Upper lobe of left lung (tissue), 6 donors: Measurements from ENCODE around the gene AFAP1. TPM values are rescaled to one million over a fixed set of nuclear protein-coding genes. Genes with fewer than 3 reads are reported as not detected.

ENCODE experiments used
- ATAC-seq, 2 donors: fragments of 200-7000 bp; cut with Tn5 transposase; one replicate each; pipeline ENCODE4 v1.9.1; 2022; ENCODE audit warnings: mild to moderate bottlenecking in 2 of 2, moderate library complexity in 2 of 2; ENCODE audit not compliant: low FRiP score in 2 of 2
- DNase-seq, 2 donors: peaks; one replicate each; pipeline ENCODE4 v3.0.0-alpha.2; 2019 to 2020
- H3K27ac ChIP-seq, 4 donors: fragments of 200-600 bp; sonication (generic); one replicate each; pipeline ENCODE4 v1.5.1; 2016 to 2019
- H3K27me3 ChIP-seq, 4 donors: fragments of 200-600 bp; sonication (generic); one replicate each; pipeline ENCODE4 v1.5.1; 2017 to 2019
- H3K36me3 ChIP-seq, 4 donors: fragments of 200-600 bp; sonication (generic); one replicate each; pipeline ENCODE4 v1.5.1; 2016 to 2019
- H3K4me1 ChIP-seq, 4 donors: fragments of 200-600 bp; sonication (generic); one replicate each; pipeline ENCODE4 v1.5.1; 2018 to 2019
- H3K4me3 ChIP-seq, 4 donors: fragments of 200-600 bp; sonication (generic); one replicate each; pipeline ENCODE4 v1.5.1; 2017 to 2019; ENCODE audit warnings: mild to moderate bottlenecking in 2 of 4, moderate library complexity in 1 of 4
- H3K9me3 ChIP-seq, 4 donors: fragments of 200-600 bp; sonication (generic); one replicate each; pipeline ENCODE4 v1.5.1; 2018 to 2019
- EP300 ChIP-seq, 4 donors: sonication (generic); formaldehyde crosslinking; IDR thresholded peaks; one replicate each; pipeline ENCODE4 v1.5.1; 2017; ENCODE audit warnings: antibody characterized with exemption in 4 of 4, control low read depth in 2 of 4
- POLR2A ChIP-seq, 4 donors: fragments of 450-650 bp; IDR thresholded peaks; one replicate each; pipeline ENCODE4 v1.5.1; 2016 to 2017; ENCODE audit warnings: antibody characterized with exemption in 4 of 4, mild to moderate bottlenecking in 2 of 4
- POLR2AphosphoS5 ChIP-seq, 2 donors: sonication (generic); formaldehyde crosslinking; IDR thresholded peaks; one replicate each; pipeline ENCODE4 v1.5.1; 2017; ENCODE audit warnings: antibody characterized with exemption in 2 of 2
- WGBS, 2 donors: methylation state at CpG; one replicate each; pipeline ENCODE4 v1.1.5; 2017 to 2018; 5-methylcytosine and 5-hydroxymethylcytosine counted together
- total RNA-seq, 6 donors: library from RNA; depleted of rRNA in 4 of 6; stranded (reverse); fragments of >200 nt in 4 of 6; gene quantifications; one replicate each; pipeline versions ENCODE4 v1.1.0 to v1.2.1, GENCODE V29; 2016 to 2021
- TF ChIP-seq, protein P1 (sequence below), 6 experiments: fragments of 450-650 bp in 4 of 6; fragments of 200-600 bp in 2 of 6; sonication (generic) in 2 of 6; IDR thresholded peaks; one replicate each; pipeline ENCODE4 v1.5.1; 2016 to 2019; ENCODE audit warnings: antibody characterized with exemption in 6 of 6
- donor health status: DM: no; HTN: no; CAD: no; lungs with moderate emphysema.
- donor health status: DM: no; HTN: yes; CAD: no; lungs with severe emphysema.

Gene AFAP1
- total RNA-seq, 6 donors from 2014 or later = 10.9 to 26.7 (median 19.2) TPM

DNA sequence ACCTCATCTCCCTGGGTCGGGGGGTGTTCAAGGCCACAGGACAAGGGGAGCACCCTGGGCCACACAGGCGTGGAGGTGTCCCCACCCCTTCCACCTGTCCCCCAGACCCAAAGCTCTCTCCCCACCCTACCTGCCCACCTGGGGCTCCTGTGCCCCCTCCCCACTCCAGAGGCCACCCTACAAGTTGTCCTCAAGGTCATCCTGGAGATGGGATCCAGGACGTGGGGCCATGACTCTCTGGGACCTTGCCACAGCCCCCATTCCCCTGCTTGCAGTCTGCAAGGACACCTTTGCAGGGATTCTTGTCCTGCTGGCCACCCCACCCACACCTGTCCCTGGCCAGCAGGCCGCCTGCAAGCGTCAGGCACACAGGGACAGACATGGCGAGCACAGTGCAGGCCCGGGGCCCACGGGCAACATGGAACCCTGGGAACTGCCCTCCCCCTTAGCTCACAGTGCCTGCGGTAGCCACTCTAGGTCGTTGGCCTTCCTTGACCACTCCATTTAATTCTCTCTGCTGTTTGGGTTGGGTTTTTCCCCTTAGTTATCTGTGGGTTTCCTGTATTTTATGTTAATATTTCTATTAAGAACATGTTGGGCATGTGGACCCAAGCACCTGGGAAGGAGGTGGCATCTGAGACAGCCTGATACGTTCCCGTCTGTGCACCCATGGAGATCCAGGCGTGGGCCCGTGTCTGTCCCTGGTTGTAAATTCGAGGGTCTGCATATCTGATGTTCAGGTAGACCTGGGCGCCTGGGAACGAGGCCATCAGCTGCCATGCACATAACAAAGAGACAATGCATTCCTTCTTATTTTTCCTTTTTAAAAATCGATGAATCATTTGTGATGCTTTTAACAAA, 197.5 kb downstream of the AFAP1 start:
- no peak for TF ChIP-seq POLR2A (IDR thresholded peaks at IDR 0.05)
- no peak for TF ChIP-seq POLR2AphosphoS5 (IDR thresholded peaks at IDR 0.05)
- TF ChIP-seq EP300 (IDR thresholded peaks at IDR 0.05) = no peak
- TF ChIP-seq, protein P1, sequence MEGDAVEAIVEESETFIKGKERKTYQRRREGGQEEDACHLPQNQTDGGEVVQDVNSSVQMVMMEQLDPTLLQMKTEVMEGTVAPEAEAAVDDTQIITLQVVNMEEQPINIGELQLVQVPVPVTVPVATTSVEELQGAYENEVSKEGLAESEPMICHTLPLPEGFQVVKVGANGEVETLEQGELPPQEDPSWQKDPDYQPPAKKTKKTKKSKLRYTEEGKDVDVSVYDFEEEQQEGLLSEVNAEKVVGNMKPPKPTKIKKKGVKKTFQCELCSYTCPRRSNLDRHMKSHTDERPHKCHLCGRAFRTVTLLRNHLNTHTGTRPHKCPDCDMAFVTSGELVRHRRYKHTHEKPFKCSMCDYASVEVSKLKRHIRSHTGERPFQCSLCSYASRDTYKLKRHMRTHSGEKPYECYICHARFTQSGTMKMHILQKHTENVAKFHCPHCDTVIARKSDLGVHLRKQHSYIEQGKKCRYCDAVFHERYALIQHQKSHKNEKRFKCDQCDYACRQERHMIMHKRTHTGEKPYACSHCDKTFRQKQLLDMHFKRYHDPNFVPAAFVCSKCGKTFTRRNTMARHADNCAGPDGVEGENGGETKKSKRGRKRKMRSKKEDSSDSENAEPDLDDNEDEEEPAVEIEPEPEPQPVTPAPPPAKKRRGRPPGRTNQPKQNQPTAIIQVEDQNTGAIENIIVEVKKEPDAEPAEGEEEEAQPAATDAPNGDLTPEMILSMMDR (IDR thresholded peaks at IDR 0.05) = no peak
- Histone ChIP-seq H3K9me3 (no peaks in the 10 kb centered on the region), H3K4me3 (no peak overlapping the region), H3K27me3 (no peaks in the 10 kb centered on the region), H3K27ac (no peak overlapping the region), H3K4me1 (peaks cover 0 to 10% (median 3%) of the 10 kb centered on the region in 4 donors), H3K36me3 (no peaks in the 10 kb centered on the region)
- WGBS, 2 donors = 91 to 94% methylated on average over 14 to 18 of the region's 18 CpGs
- DNase-seq = no peak
- no peak for ATAC-seq

DNA sequence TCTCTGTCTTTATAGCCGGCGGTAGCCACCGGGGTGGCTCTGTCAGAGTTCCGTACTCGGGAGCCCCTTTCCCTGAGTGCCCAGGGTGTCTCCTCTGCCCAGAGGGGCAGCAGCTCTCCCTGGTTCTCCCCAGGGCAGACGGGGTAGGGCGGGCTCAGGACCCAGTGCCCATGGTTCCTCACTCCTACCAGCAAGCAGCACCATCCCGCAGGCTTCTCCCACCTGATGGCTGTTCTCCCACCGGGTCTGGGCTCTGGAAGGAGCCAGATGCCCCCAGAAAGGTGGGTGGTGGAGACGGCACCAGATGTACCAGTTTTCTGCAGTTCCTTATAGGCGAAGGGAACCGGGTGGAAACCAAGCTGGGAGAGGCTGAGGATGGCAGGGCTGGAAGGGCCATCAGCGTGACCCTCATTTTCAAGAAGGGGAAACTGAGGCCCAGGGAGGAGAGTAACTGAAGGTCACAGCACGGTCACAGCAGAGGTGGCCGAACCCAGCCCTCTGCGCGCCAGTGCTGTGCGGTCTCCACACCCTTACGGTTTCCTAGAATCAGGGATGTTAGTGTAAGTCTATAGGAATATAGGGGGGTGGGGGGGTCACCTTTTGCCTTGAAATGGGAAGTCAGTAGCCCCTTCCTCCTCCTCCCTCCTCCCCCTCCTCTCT, 198.7 kb downstream of the AFAP1 start:
- WGBS, 2 donors = 87 to 92% methylated on average over 15 to 19 of the region's 19 CpGs
- H3K36me3 ChIP-seq = no peaks in the 10 kb centered on the region
- DNase-seq (no peak), ATAC-seq (no peak)
- no peaks in the 10 kb centered on the region for H3K9me3 ChIP-seq
- H3K4me3 ChIP-seq = no peak overlapping the region
- H3K27ac ChIP-seq = no peak overlapping the region
- no peaks in the 10 kb centered on the region for H3K27me3 ChIP-seq
- peaks cover 0 to 10% (median 3%) of the 10 kb centered on the region in 4 donors for H3K4me1 ChIP-seq
- TF ChIP-seq POLR2AphosphoS5 (IDR thresholded peaks at IDR 0.05) (no peak), POLR2A (IDR thresholded peaks at IDR 0.05) (no peak), EP300 (IDR thresholded peaks at IDR 0.05) (no peak)
- TF ChIP-seq, protein P1 (IDR thresholded peaks at IDR 0.05) = no peak

DNA sequence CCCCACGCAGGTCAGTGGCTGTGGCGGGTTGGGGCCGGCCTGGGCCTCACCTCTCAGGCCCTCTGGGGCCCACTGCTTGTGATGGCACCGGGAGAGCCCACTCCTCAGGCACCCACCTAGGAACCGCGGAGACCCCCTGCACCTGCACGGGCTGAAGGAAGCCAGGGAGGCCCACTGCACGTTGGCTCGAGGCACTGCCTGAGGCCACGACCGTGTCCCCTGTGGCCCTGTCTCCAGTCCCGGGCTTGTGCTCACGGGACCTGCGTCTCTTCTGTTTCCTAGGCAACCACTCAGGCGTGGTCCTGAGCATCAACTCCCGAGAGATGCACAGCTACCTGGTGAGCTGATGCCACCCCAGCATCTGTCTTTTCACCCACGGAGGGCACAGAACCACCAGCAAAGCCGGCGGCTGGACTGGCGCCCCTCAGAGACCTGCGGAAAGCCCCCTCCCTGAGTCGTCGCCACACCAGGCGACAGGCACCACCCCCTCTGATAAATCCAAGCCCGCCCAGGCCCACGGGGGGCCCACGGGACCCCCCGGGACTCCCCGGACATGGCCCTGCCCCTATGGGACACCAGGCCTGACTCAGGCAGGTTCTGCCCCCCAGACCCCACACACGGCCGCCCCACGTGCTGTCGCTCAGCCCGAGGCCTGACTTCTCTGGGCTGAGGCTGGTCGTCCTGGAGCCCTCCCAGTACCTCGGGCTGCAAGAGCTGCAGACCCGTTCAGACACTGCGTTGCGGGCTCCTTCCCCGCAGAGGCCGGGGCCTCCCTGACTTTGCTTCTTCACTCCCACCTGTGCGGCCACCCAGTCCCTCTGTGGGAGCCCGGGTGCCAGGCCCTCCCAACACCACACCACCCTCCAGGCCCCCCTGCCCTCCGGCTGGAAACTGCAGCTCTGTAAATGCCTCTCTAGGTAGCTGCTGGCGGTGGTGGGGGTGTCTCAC, 199.5 kb downstream of the AFAP1 start:
- no peak for DNase-seq

More for the DNA sequence above, 199.5 kb downstream of the AFAP1 start:
- no peak for ATAC-seq
- Histone ChIP-seq H3K36me3 (no peaks in the 10 kb centered on the region), H3K4me3 (no peak overlapping the region), H3K9me3 (no peaks in the 10 kb centered on the region), H3K27ac (no peak overlapping the region), H3K4me1 (peaks cover 0 to 10% (median 3%) of the 10 kb centered on the region in 4 donors), H3K27me3 (no peaks in the 10 kb centered on the region)
- 84 to 91% methylated on average over 12 to 28 of the region's 45 CpGs for WGBS, 2 donors
- TF ChIP-seq, protein P1 (IDR thresholded peaks at IDR 0.05) = no peak
- TF ChIP-seq POLR2AphosphoS5 (IDR thresholded peaks at IDR 0.05) = no peak
- no peak for TF ChIP-seq POLR2A (IDR thresholded peaks at IDR 0.05)
- TF ChIP-seq EP300 (IDR thresholded peaks at IDR 0.05) = no peak
